HEK293 (cell line): Measurements from ENCODE around the gene RPL22.
A peak's percentile ranks its signal among the peaks of the same experiment; 100 is the strongest.

Source experiments
- CTCF ChIA-PET: fragments of 350-600 bp; formaldehyde crosslinking; extraction: SDS; loops from one replicate; lab custom pipeline; 2021; ENCODE audit warnings: antibody characterized with exemption; lab: Yijun Ruan, JAX
- POLR2A ChIA-PET: fragments of 300-600 bp; formaldehyde crosslinking; extraction: SDS; loops from one replicate; lab custom pipeline; 2020; ENCODE audit warnings: antibody characterized with exemption, inconsistent platforms; lab: Yijun Ruan, JAX
- H3K27ac ChIP-seq: fragments of 200-500 bp; sonication (Bioruptor generic); 2 replicates; pipeline ENCODE4 v1.5.1; 2014; ENCODE audit warnings: low read depth, low read length, control low read depth, inconsistent platforms; ENCODE audit errors: extremely low read depth
- H3K36me3 ChIP-seq, 2 experiments: fragments of 200-500 bp in 1 of 2; sonication (Bioruptor generic) in 1 of 2; 1 replicate in 1 of 2; 2 replicates in 1 of 2; pipeline ENCODE4 v1.5.1; 2014 to 2017; ENCODE audit warnings: inconsistent platforms in 2 of 2, low read length in 2 of 2; ENCODE audit not compliant: control insufficient read depth in 2 of 2, insufficient read depth in 1 of 2
- H3K4me1 ChIP-seq: fragments of 200-500 bp; sonication (Bioruptor generic); 2 replicates; pipeline ENCODE4 v1.5.1; 2014; ENCODE audit warnings: mild to moderate bottlenecking, low read length, inconsistent platforms; ENCODE audit not compliant: control insufficient read depth, insufficient read depth
- H3K4me3 ChIP-seq: 2 replicates; pipeline ENCODE4 v1.5.1; 2011; ENCODE audit warnings: low read depth, mild to moderate bottlenecking, control low read depth, low read length, moderate library complexity
- H3K9me3 ChIP-seq: fragments of 200-500 bp; sonication (Bioruptor generic); 2 replicates; pipeline ENCODE4 v1.5.1; 2014; ENCODE audit warnings: low read depth, low read length, inconsistent platforms; ENCODE audit not compliant: control insufficient read depth, insufficient read depth
- EGR2 ChIP-seq: fragments of 450-650 bp; formaldehyde crosslinking; IDR thresholded peaks from 2 replicates; pipeline ENCODE4 v1.5.1; 2016; ENCODE audit warnings: low read depth, missing biosample characterization, missing genetic modification characterization
- HOXA7 ChIP-seq: sonication (generic); formaldehyde crosslinking; IDR thresholded peaks from 2 replicates; pipeline ENCODE4 v1.8.1; 2022; ENCODE audit warnings: missing genetic modification reagents, borderline replicate concordance
- HOXD13 ChIP-seq: sonication (generic); formaldehyde crosslinking; IDR thresholded peaks from 2 replicates; pipeline ENCODE4 v1.8.0; 2022; ENCODE audit warnings: missing genetic modification reagents, borderline replicate concordance
- KLF8 ChIP-seq: fragments of 450-650 bp; formaldehyde crosslinking; IDR thresholded peaks from 2 replicates; pipeline ENCODE4 v1.5.1; 2016; ENCODE audit warnings: missing biosample characterization, missing genetic modification characterization
- PATZ1 ChIP-seq: fragments of 450-650 bp; formaldehyde crosslinking; IDR thresholded peaks from 2 replicates; pipeline ENCODE4 v1.5.1; 2016; ENCODE audit warnings: missing biosample characterization, missing genetic modification characterization
- PRDM2 ChIP-seq: fragments of 450-650 bp; formaldehyde crosslinking; IDR thresholded peaks from 2 replicates; pipeline ENCODE4 v1.5.1; 2016; ENCODE audit warnings: missing biosample characterization, missing genetic modification characterization, borderline replicate concordance
- SP3 ChIP-seq: fragments of 450-650 bp; formaldehyde crosslinking; IDR thresholded peaks from 2 replicates; pipeline ENCODE4 v1.5.1; 2016; ENCODE audit warnings: missing biosample characterization, missing genetic modification characterization
- TRIM28 ChIP-seq: IDR thresholded peaks from 2 replicates; pipeline ENCODE4 v1.6.1; 2011; ENCODE audit warnings: low read length, control low read depth, borderline replicate concordance
- ZBTB21 ChIP-seq: fragments of 450-650 bp; formaldehyde crosslinking; IDR thresholded peaks from 2 replicates; pipeline ENCODE4 v1.5.1; 2017; ENCODE audit warnings: missing biosample characterization, missing genetic modification characterization
- ZBTB48 ChIP-seq: fragments of 450-650 bp; formaldehyde crosslinking; IDR thresholded peaks from 2 replicates; pipeline ENCODE4 v1.5.1; 2016; ENCODE audit warnings: missing biosample characterization, missing genetic modification characterization
- ZBTB7A ChIP-seq: fragments of 450-650 bp; formaldehyde crosslinking; IDR thresholded peaks from 2 replicates; pipeline ENCODE4 v1.5.1; 2016; ENCODE audit warnings: low read depth, missing biosample characterization, missing genetic modification characterization
- ZFP3 ChIP-seq: fragments of 450-650 bp; formaldehyde crosslinking; IDR thresholded peaks from 2 replicates; pipeline ENCODE4 v1.5.1; 2016; ENCODE audit warnings: low read depth, missing biosample characterization, missing genetic modification characterization
- ZFP69B ChIP-seq: fragments of 450-650 bp; formaldehyde crosslinking; IDR thresholded peaks from 2 replicates; pipeline ENCODE4 v1.5.1; 2016; ENCODE audit warnings: missing biosample characterization, missing genetic modification characterization
- ZNF2 ChIP-seq: fragments of 450-650 bp; formaldehyde crosslinking; IDR thresholded peaks from 2 replicates; pipeline ENCODE4 v1.5.1; 2016; ENCODE audit warnings: missing biosample characterization, missing genetic modification characterization
- ZNF211 ChIP-seq: fragments of 450-650 bp; formaldehyde crosslinking; IDR thresholded peaks from 2 replicates; pipeline ENCODE4 v1.5.1; 2016; ENCODE audit warnings: low read depth, missing biosample characterization, missing genetic modification characterization
- ZNF335 ChIP-seq: fragments of 450-650 bp; formaldehyde crosslinking; conservative IDR thresholded peaks from 2 replicates; pipeline ENCODE4 v1.5.1; 2016; ENCODE audit warnings: missing biosample characterization, missing genetic modification characterization
- ZNF521 ChIP-seq: fragments of 450-650 bp; formaldehyde crosslinking; IDR thresholded peaks from 2 replicates; pipeline ENCODE4 v1.5.1; 2017; ENCODE audit warnings: missing biosample characterization, mild to moderate bottlenecking, missing genetic modification characterization
- ZNF677 ChIP-seq: fragments of 450-650 bp; IDR thresholded peaks from 2 replicates; pipeline ENCODE4 v1.5.0; 2018; ENCODE audit warnings: missing biosample characterization, mild to moderate bottlenecking, missing genetic modification characterization, moderate library complexity
- TF ChIP-seq, protein P1 (sequence below): fragments of 450-650 bp; formaldehyde crosslinking; IDR thresholded peaks from 2 replicates; pipeline ENCODE4 v1.5.1; 2016; ENCODE audit warnings: missing biosample characterization, missing genetic modification characterization
- TF ChIP-seq, protein P2 (sequence below): fragments of 450-650 bp; formaldehyde crosslinking; IDR thresholded peaks from 2 replicates; pipeline ENCODE4 v1.5.1; 2017; ENCODE audit warnings: missing biosample characterization, missing genetic modification characterization
- TF ChIP-seq, protein P3 (sequence below): fragments of 450-650 bp; formaldehyde crosslinking; conservative IDR thresholded peaks from 2 replicates; pipeline ENCODE4 v1.5.1; 2016; ENCODE audit warnings: low read depth, missing biosample characterization, missing genetic modification characterization
- TF ChIP-seq, protein P4 (sequence below): fragments of 450-650 bp; formaldehyde crosslinking; IDR thresholded peaks from 2 replicates; pipeline ENCODE4 v1.5.1; 2016; ENCODE audit warnings: missing biosample characterization, missing genetic modification characterization

RPL22 gene

GRCh38 chr1:6245869-6246496, 46.6 kb upstream of the RPL22 start:
- H3K4me1 ChIP-seq = no peaks in the 10 kb centered on the region; the same call in 1 of the 2 replicates
- peak overlapping the region; percentile 20 for H3K4me3 ChIP-seq
- no peaks in the 10 kb centered on the region for H3K36me3 ChIP-seq
- ChIA-PET POLR2A (interaction anchor here (0.6 to 1.6 kb wide), 2 partner anchors 11 to 95 kb away, joined by 3 to 13 read pairs; partner anchors contain the start of gene ICMT), CTCF (interaction anchor here (0.6 to 9.2 kb wide), 42 partner anchors 8 to 474 kb away, joined by 3 to 181 read pairs (median 6); partner anchors contain the start of genes HES2, ICMT and RNF207)
- H3K9me3 ChIP-seq = no peaks in the 10 kb centered on the region
- no peak overlapping the region for H3K27ac ChIP-seq
- no peak for TF ChIP-seq ZNF521 (tag by site-specific recombination)
- TF ChIP-seq HOXA7 (CRISPR knock-in tag) = no peak
- no peak for TF ChIP-seq TRIM28
- TF ChIP-seq ZNF335 (tag by site-specific recombination) = peak; percentile 61
- no peak for TF ChIP-seq ZNF211 (tag by site-specific recombination)
- TF ChIP-seq PRDM2 = no peak
- 0 out of 2 replicates have a peak, but pooled peaks have one; percentile 21 for TF ChIP-seq ZBTB48 (tag by site-specific recombination)
- TF ChIP-seq HOXD13 (CRISPR knock-in tag) = no peak
- no peak for TF ChIP-seq ZFP3 (tag by site-specific recombination)
- TF ChIP-seq ZNF677 (tag by site-specific recombination) = no peak
- TF ChIP-seq, protein P1, sequence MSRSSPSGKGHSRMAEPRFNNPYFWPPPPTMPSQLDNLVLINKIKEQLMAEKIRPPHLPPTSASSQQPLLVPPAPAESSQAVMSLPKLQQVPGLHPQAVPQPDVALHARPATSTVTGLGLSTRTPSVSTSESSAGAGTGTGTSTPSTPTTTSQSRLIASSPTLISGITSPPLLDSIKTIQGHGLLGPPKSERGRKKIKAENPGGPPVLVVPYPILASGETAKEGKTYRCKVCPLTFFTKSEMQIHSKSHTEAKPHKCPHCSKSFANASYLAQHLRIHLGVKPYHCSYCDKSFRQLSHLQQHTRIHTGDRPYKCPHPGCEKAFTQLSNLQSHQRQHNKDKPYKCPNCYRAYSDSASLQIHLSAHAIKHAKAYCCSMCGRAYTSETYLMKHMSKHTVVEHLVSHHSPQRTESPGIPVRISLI (tag by site-specific recombination) = no peak
- no peak for TF ChIP-seq ZNF2 (tag by site-specific recombination)
- TF ChIP-seq, protein P2, sequence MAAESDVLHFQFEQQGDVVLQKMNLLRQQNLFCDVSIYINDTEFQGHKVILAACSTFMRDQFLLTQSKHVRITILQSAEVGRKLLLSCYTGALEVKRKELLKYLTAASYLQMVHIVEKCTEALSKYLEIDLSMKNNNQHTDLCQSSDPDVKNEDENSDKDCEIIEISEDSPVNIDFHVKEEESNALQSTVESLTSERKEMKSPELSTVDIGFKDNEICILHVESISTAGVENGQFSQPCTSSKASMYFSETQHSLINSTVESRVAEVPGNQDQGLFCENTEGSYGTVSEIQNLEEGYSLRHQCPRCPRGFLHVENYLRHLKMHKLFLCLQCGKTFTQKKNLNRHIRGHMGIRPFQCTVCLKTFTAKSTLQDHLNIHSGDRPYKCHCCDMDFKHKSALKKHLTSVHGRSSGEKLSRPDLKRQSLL (tag by site-specific recombination) = no peak
- 0 out of 2 replicates have a peak, but pooled peaks have one; percentile 41 for TF ChIP-seq EGR2 (tag by site-specific recombination)
- peak; percentile 8; the same call in 1 of the 2 replicates for TF ChIP-seq KLF8
- no peak for TF ChIP-seq ZBTB21 (tag by site-specific recombination)
- no peak for TF ChIP-seq ZBTB7A (tag by site-specific recombination)
- TF ChIP-seq, protein P3, sequence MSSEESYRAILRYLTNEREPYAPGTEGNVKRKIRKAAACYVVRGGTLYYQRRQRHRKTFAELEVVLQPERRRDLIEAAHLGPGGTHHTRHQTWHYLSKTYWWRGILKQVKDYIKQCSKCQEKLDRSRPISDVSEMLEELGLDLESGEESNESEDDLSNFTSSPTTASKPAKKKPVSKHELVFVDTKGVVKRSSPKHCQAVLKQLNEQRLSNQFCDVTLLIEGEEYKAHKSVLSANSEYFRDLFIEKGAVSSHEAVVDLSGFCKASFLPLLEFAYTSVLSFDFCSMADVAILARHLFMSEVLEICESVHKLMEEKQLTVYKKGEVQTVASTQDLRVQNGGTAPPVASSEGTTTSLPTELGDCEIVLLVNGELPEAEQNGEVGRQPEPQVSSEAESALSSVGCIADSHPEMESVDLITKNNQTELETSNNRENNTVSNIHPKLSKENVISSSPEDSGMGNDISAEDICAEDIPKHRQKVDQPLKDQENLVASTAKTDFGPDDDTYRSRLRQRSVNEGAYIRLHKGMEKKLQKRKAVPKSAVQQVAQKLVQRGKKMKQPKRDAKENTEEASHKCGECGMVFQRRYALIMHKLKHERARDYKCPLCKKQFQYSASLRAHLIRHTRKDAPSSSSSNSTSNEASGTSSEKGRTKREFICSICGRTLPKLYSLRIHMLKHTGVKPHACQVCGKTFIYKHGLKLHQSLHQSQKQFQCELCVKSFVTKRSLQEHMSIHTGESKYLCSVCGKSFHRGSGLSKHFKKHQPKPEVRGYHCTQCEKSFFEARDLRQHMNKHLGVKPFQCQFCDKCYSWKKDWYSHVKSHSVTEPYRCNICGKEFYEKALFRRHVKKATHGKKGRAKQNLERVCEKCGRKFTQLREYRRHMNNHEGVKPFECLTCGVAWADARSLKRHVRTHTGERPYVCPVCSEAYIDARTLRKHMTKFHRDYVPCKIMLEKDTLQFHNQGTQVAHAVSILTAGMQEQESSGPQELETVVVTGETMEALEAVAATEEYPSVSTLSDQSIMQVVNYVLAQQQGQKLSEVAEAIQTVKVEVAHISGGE = peak; percentile 93
- TF ChIP-seq ZFP69B (tag by site-specific recombination) = no peak
- TF ChIP-seq SP3 = peak; percentile 85
- TF ChIP-seq, protein P4, sequence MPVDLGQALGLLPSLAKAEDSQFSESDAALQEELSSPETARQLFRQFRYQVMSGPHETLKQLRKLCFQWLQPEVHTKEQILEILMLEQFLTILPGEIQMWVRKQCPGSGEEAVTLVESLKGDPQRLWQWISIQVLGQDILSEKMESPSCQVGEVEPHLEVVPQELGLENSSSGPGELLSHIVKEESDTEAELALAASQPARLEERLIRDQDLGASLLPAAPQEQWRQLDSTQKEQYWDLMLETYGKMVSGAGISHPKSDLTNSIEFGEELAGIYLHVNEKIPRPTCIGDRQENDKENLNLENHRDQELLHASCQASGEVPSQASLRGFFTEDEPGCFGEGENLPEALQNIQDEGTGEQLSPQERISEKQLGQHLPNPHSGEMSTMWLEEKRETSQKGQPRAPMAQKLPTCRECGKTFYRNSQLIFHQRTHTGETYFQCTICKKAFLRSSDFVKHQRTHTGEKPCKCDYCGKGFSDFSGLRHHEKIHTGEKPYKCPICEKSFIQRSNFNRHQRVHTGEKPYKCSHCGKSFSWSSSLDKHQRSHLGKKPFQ (tag by site-specific recombination) = no peak
- TF ChIP-seq PATZ1 (tag by site-specific recombination) = no peak; the same call in 1 of the 2 replicates
